GM18520 (cell line): Measurements from ENCODE around the gene AIRE.
"Not testable (repeated sequence)": the region's sequence is repeated elsewhere in the genome, so short reads cannot be mapped to it uniquely, and the experiment has no call there.

Experiments used
- ATAC-seq: cut with Tn5 transposase; IDR thresholded peaks from one replicate; pipeline ENCODE4 v1.9.1; 2021; ENCODE audit not compliant: unreplicated experiment

The AIRE gene

GRCh38 chr21:44291078-44291935 is 5.6 kb downstream of the AIRE start:
- no peak for ATAC-seq

- no peak for ATAC-seq
These were observed 6.5 kb downstream of the AIRE start for GRCh38 chr21:44291936-44292811.

- no peak for ATAC-seq
These were observed 7.1 kb downstream of the AIRE start for GRCh38 chr21:44292812-44293195.

- no peak for ATAC-seq
These were observed 8.0 kb downstream of the AIRE start for GRCh38 chr21:44293551-44294231.

GRCh38 chr21:44294391-44295162 is 8.9 kb downstream of the AIRE start:
- no peak for ATAC-seq

GRCh38 chr21:44295163-44295573 is 9.5 kb downstream of the AIRE start:
- ATAC-seq, result no peak

GRCh38 chr21:44295646-44296045 is 10.0 kb downstream of the AIRE start:
- no peak for ATAC-seq

- no peak for ATAC-seq
These were observed 10.4 kb downstream of the AIRE start for GRCh38 chr21:44296103-44296519.

GRCh38 chr21:44296916-44297315 is 11.2 kb downstream of the AIRE start:
- no peak for ATAC-seq

- no peak for ATAC-seq
These were observed 12.0 kb downstream of the AIRE start for GRCh38 chr21:44297525-44298290.

GRCh38 chr21:44298301-44298700 is 12.6 kb downstream of the AIRE start:
- no peak for ATAC-seq

GRCh38 chr21:44299085-44299457 is 13.4 kb downstream of the AIRE start:
- no peak for ATAC-seq

- peak; percentile 32 for ATAC-seq
These were observed 14.0 kb downstream of the AIRE start, which contains the start of gene PFKL for GRCh38 chr21:44299458-44300261. Gene PFKL (plus strand): TSS chr21:44300053. CDS start chr21:44300106, 53 bp downstream.

GRCh38 chr21:44300262-44300959 is 14.7 kb downstream of the AIRE start:
- peak; percentile 14 for ATAC-seq

GRCh38 chr21:44301141-44301540 is 15.5 kb downstream of the AIRE start:
- ATAC-seq, result no peak

- no peak for ATAC-seq
These were observed 16.3 kb downstream of the AIRE start for GRCh38 chr21:44301961-44302406.

- ATAC-seq, result not testable (repeated sequence)
These were observed 17.1 kb downstream of the AIRE start for GRCh38 chr21:44302573-44303401.
